Measurements from ENCODE around the gene CEP135.
A peak's percentile ranks its signal among the peaks of the same experiment; 100 is the strongest.
"Not testable (repeated sequence)": the region's sequence is repeated elsewhere in the genome, so short reads cannot be mapped to it uniquely, and the experiment has no call there.

The CEP135 gene

GRCh38 chr4:55948726-55949481 is at the start of gene CEP135:
CEP135 (plus strand) TSS chr4:55948945; CDS start chr4:55952131, 3,186 bp downstream.
- DNase-seq, result peak; percentile 88 to 91

GRCh38 chr4:55902677-55903076 is 46.1 kb upstream of the CEP135 start:
- no peak for DNase-seq

- DNase-seq, result no peak
Observed at GRCh38 chr4:55903577-55903976, 45.2 kb upstream of the CEP135 start.

- no peak for DNase-seq
Observed at GRCh38 chr4:55904576-55904975, 44.2 kb upstream of the CEP135 start.

- no peak for DNase-seq
Observed at GRCh38 chr4:55906323-55906722, 42.4 kb upstream of the CEP135 start.

- DNase-seq, result no peak
Observed at GRCh38 chr4:55906989-55907388, 41.8 kb upstream of the CEP135 start.

GRCh38 chr4:55907469-55907868 is 41.3 kb upstream of the CEP135 start:
- no peak for DNase-seq

GRCh38 chr4:55910140-55910539 is 38.6 kb upstream of the CEP135 start:
- no peak for DNase-seq

- DNase-seq, result no peak
Observed at GRCh38 chr4:55912249-55912648, 36.5 kb upstream of the CEP135 start.

GRCh38 chr4:55920571-55920970 is 28.2 kb upstream of the CEP135 start:
- no peak for DNase-seq

- DNase-seq, result no peak
Observed at GRCh38 chr4:55921093-55921492, 27.7 kb upstream of the CEP135 start.

- DNase-seq, result no peak
Observed at GRCh38 chr4:55925241-55925640, 23.5 kb upstream of the CEP135 start.

- DNase-seq, result no peak
Observed at GRCh38 chr4:55926610-55927009, 22.1 kb upstream of the CEP135 start.

GRCh38 chr4:55927803-55928437 is 20.8 kb upstream of the CEP135 start:
- DNase-seq, result no peak

GRCh38 chr4:55928846-55929245 is 19.9 kb upstream of the CEP135 start:
- DNase-seq, result no peak

GRCh38 chr4:55931043-55931442 is 17.7 kb upstream of the CEP135 start:
- no peak for DNase-seq

- DNase-seq, result no peak
Observed at GRCh38 chr4:55931833-55932232, 16.9 kb upstream of the CEP135 start.

- no peak for DNase-seq
Observed at GRCh38 chr4:55932511-55932910, 16.2 kb upstream of the CEP135 start.

GRCh38 chr4:55933611-55934010 is 15.1 kb upstream of the CEP135 start:
- DNase-seq, result no peak

- DNase-seq, result not testable (repeated sequence)
Observed at GRCh38 chr4:55935907-55936306, 12.8 kb upstream of the CEP135 start.

GRCh38 chr4:55938481-55938880 is 10.3 kb upstream of the CEP135 start:
- no peak for DNase-seq

- DNase-seq, result no peak
Observed at GRCh38 chr4:55939421-55939820, 9.3 kb upstream of the CEP135 start.

- no peak for DNase-seq
Observed at GRCh38 chr4:55941881-55942396, 6.8 kb upstream of the CEP135 start.

- DNase-seq, result no peak
Observed at GRCh38 chr4:55947254-55947882, 1.4 kb upstream of the CEP135 start.
